Glomerular visceral epithelial cell (primary cell): ENCODE data around the gene FAM50B.
A peak's percentile ranks its signal among the peaks of the same experiment; 100 is the strongest.

Experiments
- DNase-seq: peaks from one replicate; pipeline ENCODE4 v3.0.0-alpha.2; 2016; ENCODE audit errors: extremely low spot score

Gene FAM50B

GRCh38 chr6:3848925-3849605, at the start of gene FAM50B:
FAM50B (plus strand) TSS chr6:3849373; CDS start chr6:3849812, 439 bp downstream.
- peak; percentile 87 for DNase-seq

GRCh38 chr6:3799719-3800118, 49.5 kb upstream of the FAM50B start:
- DNase-seq, result no peak

- DNase-seq, result no peak
Measured at GRCh38 chr6:3800850-3801591, 48.2 kb upstream of the FAM50B start.

- no peak for DNase-seq
Measured at GRCh38 chr6:3801960-3802359, 47.2 kb upstream of the FAM50B start.

GRCh38 chr6:3803627-3804468, 45.3 kb upstream of the FAM50B start:
- peak; percentile 82 for DNase-seq

GRCh38 chr6:3804964-3805363, 44.2 kb upstream of the FAM50B start:
- DNase-seq, result no peak

- no peak for DNase-seq
Measured at GRCh38 chr6:3805448-3806123, 43.6 kb upstream of the FAM50B start.

- DNase-seq, result no peak
Measured at GRCh38 chr6:3806169-3806922, 42.8 kb upstream of the FAM50B start.

- DNase-seq, result no peak
Measured at GRCh38 chr6:3808199-3808598, 41.0 kb upstream of the FAM50B start.

- DNase-seq, result peak; percentile 93
Measured at GRCh38 chr6:3808759-3809514, 40.2 kb upstream of the FAM50B start.

- no peak for DNase-seq
Measured at GRCh38 chr6:3809515-3809891, 39.7 kb upstream of the FAM50B start.

GRCh38 chr6:3809982-3810381, 39.2 kb upstream of the FAM50B start:
- DNase-seq, result no peak

GRCh38 chr6:3811191-3811590, 38.0 kb upstream of the FAM50B start:
- no peak for DNase-seq

GRCh38 chr6:3812596-3812995, 36.6 kb upstream of the FAM50B start:
- no peak for DNase-seq

GRCh38 chr6:3813150-3813780, 35.9 kb upstream of the FAM50B start:
- peak; percentile 70 for DNase-seq

- DNase-seq, result no peak
Measured at GRCh38 chr6:3813918-3814317, 35.3 kb upstream of the FAM50B start.

GRCh38 chr6:3814539-3814938, 34.6 kb upstream of the FAM50B start:
- DNase-seq, result no peak

GRCh38 chr6:3816251-3816650, 32.9 kb upstream of the FAM50B start:
- no peak for DNase-seq

- DNase-seq, result no peak
Measured at GRCh38 chr6:3819161-3820110, 29.7 kb upstream of the FAM50B start.
